Muscle layer of colon (tissue), 2 donors: ENCODE results near the gene GAPVD1.
"Not testable (repeated sequence)": the region's sequence is repeated elsewhere in the genome, so short reads cannot be mapped to it uniquely, and the experiment has no call there.

Source experiments
- H3K27ac ChIP-seq: one replicate; pipeline ENCODE4 v1.7.0; 2013; ENCODE audit warnings: low read depth, mild to moderate bottlenecking, low read length, moderate library complexity
- H3K27me3 ChIP-seq, 2 donors: one replicate each; pipeline ENCODE4 v1.7.0; 2013; ENCODE audit warnings: low read length in 2 of 2, mild to moderate bottlenecking in 2 of 2; ENCODE audit not compliant: insufficient read depth in 2 of 2, control insufficient read depth in 1 of 2
- H3K36me3 ChIP-seq: one replicate; pipeline ENCODE4 v1.7.0; 2013; ENCODE audit warnings: mild to moderate bottlenecking, low read length; ENCODE audit not compliant: insufficient read depth
- H3K4me1 ChIP-seq: one replicate; pipeline ENCODE4 v1.7.0; 2013; ENCODE audit warnings: mild to moderate bottlenecking, low read length; ENCODE audit not compliant: insufficient read depth
- H3K4me3 ChIP-seq, 2 donors: one replicate each; pipeline ENCODE4 v1.7.0; 2013; ENCODE audit warnings: low read length in 2 of 2, low read depth in 1 of 2, mild to moderate bottlenecking in 1 of 2, moderate library complexity in 1 of 2
- H3K9ac ChIP-seq: one replicate; pipeline ENCODE4 v1.7.0; 2013; ENCODE audit warnings: low read length
- H3K9me3 ChIP-seq: one replicate; pipeline ENCODE4 v1.7.0; 2013; ENCODE audit warnings: mild to moderate bottlenecking, low read length
- donor health status: abdominal sarcoma.
- donor health status: Adenocarcinoma of cecum.

The GAPVD1 gene

DNA sequence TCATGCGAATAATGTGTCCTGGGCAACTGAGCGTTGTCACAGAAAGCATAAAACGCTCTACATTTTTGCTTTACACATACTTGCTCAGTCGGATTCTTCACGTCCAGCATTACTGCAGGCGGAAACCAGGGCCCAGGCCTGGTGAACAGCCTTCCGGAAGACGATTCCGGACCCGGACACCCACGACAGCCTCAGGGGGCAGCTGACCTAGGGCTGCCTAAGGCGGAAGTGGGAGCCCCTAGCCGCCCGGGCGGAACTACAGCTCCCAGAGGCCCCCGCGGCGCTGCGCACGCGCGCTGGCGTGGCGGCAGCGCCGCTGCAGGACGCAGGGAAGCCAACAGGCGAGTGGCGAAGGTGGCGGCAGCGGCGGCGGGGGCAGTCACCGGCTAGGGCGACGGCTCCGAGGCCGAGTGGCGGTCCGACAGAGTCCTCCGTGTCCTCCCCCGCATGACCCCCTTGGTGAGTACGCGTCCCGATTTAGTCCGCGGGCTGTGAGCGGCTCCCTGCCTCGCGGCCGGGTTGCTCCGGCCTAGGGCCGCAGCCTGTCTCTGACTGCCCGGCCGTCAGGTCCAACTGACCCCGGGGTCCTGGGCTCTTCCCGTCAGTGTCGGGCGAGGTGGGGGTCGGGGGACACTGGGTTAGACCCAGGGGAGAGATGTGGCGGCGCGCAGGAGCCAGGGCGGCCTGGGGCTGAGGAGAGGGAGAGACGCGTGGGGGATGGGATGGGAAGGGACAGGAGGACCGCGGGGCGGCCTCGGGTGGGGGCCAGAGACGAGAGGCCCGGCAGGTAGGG is at the start of gene GAPVD1:
TSS of gene GAPVD1 (plus strand) at position 326 of the 793 bp plus-strand sequence. CDS start 37,096 bp downstream, outside the sequence.
- Histone ChIP-seq H3K4me1 (no peaks in the 10 kb centered on the region), H3K9me3 (no peaks in the 10 kb centered on the region), H3K27me3 (peaks cover 0 to 3% of the 10 kb centered on the region in 2 donors), H3K4me3 (peak within 1 kb of the TSS; percentile 69 to 73), H3K9ac (peak within 1 kb of the TSS; percentile 65), H3K36me3 (no peaks in the 10 kb centered on the region), H3K27ac (peak within 1 kb of the TSS; percentile 67)

GRCh38 chr9:125214186-125214585 is 47.4 kb upstream of the GAPVD1 start:
- H3K36me3 ChIP-seq = peaks cover 21% of the 10 kb centered on the region
- H3K4me3 ChIP-seq = no peak overlapping the region
- H3K27ac ChIP-seq = no peak overlapping the region
- no peaks in the 10 kb centered on the region for H3K4me1 ChIP-seq
- H3K9me3 ChIP-seq = no peaks in the 10 kb centered on the region
- no peak overlapping the region for H3K9ac ChIP-seq
- H3K27me3 ChIP-seq = no peaks in the 10 kb centered on the region

- no peak overlapping the region for H3K9ac ChIP-seq
- H3K36me3 ChIP-seq = peaks cover 13% of the 10 kb centered on the region
- H3K27ac ChIP-seq = no peak overlapping the region
- H3K4me1 ChIP-seq = no peaks in the 10 kb centered on the region
- no peaks in the 10 kb centered on the region for H3K9me3 ChIP-seq
- no peak overlapping the region for H3K4me3 ChIP-seq
- no peaks in the 10 kb centered on the region for H3K27me3 ChIP-seq
Observed at GRCh38 chr9:125218621-125219020, 43.0 kb upstream of the GAPVD1 start.

- H3K9me3 ChIP-seq, H3K27ac ChIP-seq, H3K9ac ChIP-seq, H3K4me1 ChIP-seq, H3K27me3 ChIP-seq, H3K4me3 ChIP-seq: not testable (repeated sequence)
- H3K36me3 ChIP-seq = peaks cover 16% of the 10 kb centered on the region
Observed at GRCh38 chr9:125224858-125225257, 36.8 kb upstream of the GAPVD1 start.

GRCh38 chr9:125227761-125228160 is 33.9 kb upstream of the GAPVD1 start:
- Histone ChIP-seq H3K9me3 (no peaks in the 10 kb centered on the region), H3K4me3 (no peak overlapping the region), H3K27ac (no peak overlapping the region), H3K27me3 (no peaks in the 10 kb centered on the region), H3K9ac (no peak overlapping the region), H3K36me3 (peaks cover 20% of the 10 kb centered on the region), H3K4me1 (no peaks in the 10 kb centered on the region)

DNA sequence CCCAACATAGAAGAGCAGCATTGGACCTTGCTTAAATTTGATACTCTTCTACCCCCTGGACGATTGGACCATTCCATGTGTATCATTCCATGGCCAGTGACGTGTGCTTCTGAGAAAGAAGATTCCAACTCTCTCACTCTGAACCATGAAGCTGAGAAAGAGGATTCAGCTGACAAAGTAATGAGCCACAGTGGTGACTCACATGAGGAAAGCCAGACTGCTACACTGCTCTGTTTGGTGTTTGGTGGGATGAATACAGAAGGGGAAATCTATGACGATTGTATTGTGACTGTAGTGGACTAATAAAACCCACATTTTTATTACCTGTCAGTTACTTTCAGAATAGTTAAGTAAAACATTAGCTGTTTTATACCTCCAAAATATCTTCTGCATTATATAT is 27.9 kb upstream of the GAPVD1 start:
- H3K9ac ChIP-seq = no peak overlapping the region
- H3K9me3 ChIP-seq = no peaks in the 10 kb centered on the region
- H3K27me3 ChIP-seq = no peaks in the 10 kb centered on the region
- peaks cover 37% of the 10 kb centered on the region for H3K4me1 ChIP-seq
- no peak overlapping the region for H3K4me3 ChIP-seq
- H3K27ac ChIP-seq = peak overlapping the region; percentile 82
- H3K36me3 ChIP-seq = peaks cover 64% of the 10 kb centered on the region

GRCh38 chr9:125234099-125234498 is 27.5 kb upstream of the GAPVD1 start:
- H3K9ac ChIP-seq, H3K9me3 ChIP-seq, H3K27me3 ChIP-seq, H3K4me3 ChIP-seq: not testable (repeated sequence)
- H3K4me1 ChIP-seq = peaks cover 41% of the 10 kb centered on the region
- H3K36me3 ChIP-seq = peaks cover 68% of the 10 kb centered on the region
- H3K27ac ChIP-seq = peak overlapping the region; percentile 82

DNA sequence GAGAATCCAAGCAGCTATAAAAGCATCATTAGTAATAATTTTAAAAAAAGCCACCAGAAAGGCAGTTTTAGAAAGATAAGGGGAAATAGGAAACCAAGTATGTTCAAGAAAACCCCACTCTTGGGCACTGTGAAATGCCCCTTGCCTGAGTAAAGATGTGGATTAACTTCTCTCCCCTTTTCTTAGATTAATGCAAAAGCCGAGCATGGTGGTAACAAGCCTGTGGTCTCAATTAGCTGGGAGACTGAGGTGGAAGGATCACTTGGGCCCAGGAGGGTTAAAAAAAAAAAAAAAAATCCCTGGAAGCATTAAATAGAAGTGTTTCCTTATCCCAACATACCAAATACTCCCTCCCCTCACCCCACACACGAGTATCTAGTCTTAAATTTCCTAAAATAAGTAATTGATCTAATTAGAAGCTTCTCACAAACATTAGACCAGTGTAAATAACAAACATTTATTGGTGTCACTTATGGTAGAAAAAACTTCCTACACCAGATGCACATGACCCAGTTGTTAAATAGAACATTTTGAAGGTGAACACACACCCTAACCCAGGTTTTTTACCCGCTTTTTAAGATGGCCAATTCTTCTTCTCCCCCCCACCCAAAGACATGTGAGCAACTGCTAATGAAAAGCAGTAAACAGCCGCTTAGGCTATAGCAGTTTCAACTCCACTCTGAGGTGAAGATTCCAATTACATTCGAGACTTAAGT is 25.7 kb upstream of the GAPVD1 start:
- no peak overlapping the region for H3K27ac ChIP-seq
- H3K36me3 ChIP-seq = peaks cover 60% of the 10 kb centered on the region
- H3K27me3 ChIP-seq = no peaks in the 10 kb centered on the region
- H3K9me3 ChIP-seq = no peaks in the 10 kb centered on the region
- H3K4me3 ChIP-seq = no peak overlapping the region
- H3K9ac ChIP-seq = peak overlapping the region; percentile 2
- H3K4me1 ChIP-seq = peaks cover 50% of the 10 kb centered on the region

GRCh38 chr9:125236520-125237159 is 25.0 kb upstream of the GAPVD1 start:
- peaks cover 60% of the 10 kb centered on the region for H3K36me3 ChIP-seq
- H3K27me3 ChIP-seq, H3K27ac ChIP-seq, H3K9ac ChIP-seq, H3K9me3 ChIP-seq, H3K4me3 ChIP-seq: not testable (repeated sequence)
- H3K4me1 ChIP-seq = peaks cover 50% of the 10 kb centered on the region

DNA sequence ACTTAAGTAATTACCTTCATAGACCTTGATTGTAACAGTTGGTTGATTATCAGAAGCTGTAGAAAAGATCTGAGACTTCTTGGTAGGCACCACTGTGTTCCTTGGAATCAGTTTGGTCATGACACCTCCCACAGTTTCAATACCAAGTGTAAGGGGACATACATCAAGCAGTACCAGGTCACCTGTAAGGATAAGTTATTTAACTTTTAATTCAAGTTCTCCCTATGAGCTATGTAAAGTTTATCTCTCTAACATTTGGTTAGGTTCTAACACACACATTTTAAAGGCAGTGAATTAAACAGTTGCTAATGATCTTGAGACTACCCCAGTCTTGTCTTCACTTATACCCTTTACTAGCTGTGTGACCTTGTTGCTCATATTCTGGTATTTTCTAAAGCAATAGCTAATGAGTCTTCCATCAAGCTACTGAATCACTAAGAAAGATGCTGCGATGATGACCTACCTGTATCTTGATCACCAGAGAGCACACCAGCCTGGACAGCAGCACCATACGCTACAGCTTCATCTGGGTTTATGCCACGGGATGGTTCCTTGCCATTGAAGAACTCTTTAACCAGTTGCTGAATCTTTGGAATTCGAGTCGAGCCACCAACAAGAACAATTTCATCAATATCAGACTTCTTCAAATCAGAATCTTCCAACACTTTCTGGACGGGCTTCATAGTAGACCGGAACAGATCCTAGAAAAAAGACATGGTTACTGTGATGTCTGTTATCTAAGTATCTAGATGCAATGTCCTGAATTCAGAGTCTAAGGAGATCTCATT is 23.3 kb upstream of the GAPVD1 start:
- peak overlapping the region; percentile 53 for H3K9ac ChIP-seq
- no peaks in the 10 kb centered on the region for H3K27me3 ChIP-seq
- H3K27ac ChIP-seq = no peak overlapping the region
- H3K9me3 ChIP-seq = no peaks in the 10 kb centered on the region
- H3K4me3 ChIP-seq = peak overlapping the region in 1 of 2 donors; percentile 38
- H3K36me3 ChIP-seq = peaks cover 53% of the 10 kb centered on the region
- H3K4me1 ChIP-seq = peaks cover 57% of the 10 kb centered on the region

GRCh38 chr9:125238915-125239446 is 22.6 kb upstream of the GAPVD1 start:
- peaks cover 57% of the 10 kb centered on the region for H3K4me1 ChIP-seq
- H3K36me3 ChIP-seq = peaks cover 50% of the 10 kb centered on the region
- H3K4me3 ChIP-seq = peak overlapping the region in 1 of 2 donors; percentile 38
- no peak overlapping the region for H3K27ac ChIP-seq
- H3K9ac ChIP-seq = peak overlapping the region; percentile 53
- H3K9me3 ChIP-seq = no peaks in the 10 kb centered on the region
- H3K27me3 ChIP-seq = no peaks in the 10 kb centered on the region
